GM19351 (cell line): ENCODE measurements around the gene RNU1-1.
"Not testable (repeated sequence)": the region's sequence is repeated elsewhere in the genome, so short reads cannot be mapped to it uniquely, and the experiment has no call there.

Experiments used
- ATAC-seq: cut with Tn5 transposase; IDR thresholded peaks from one replicate; pipeline ENCODE4 v1.9.1; 2021; ENCODE audit warnings: mild to moderate bottlenecking, moderate library complexity; ENCODE audit not compliant: unreplicated experiment

RNU1-1 gene

GRCh38 chr1:16498047-16498446 lies 16.0 kb downstream of the RNU1-1 start:
- ATAC-seq, result not testable (repeated sequence)

GRCh38 chr1:16497474-16497904 lies 16.6 kb downstream of the RNU1-1 start:
- not testable (repeated sequence) for ATAC-seq

GRCh38 chr1:16493731-16494130 lies 20.4 kb downstream of the RNU1-1 start:
- ATAC-seq, result not testable (repeated sequence)

GRCh38 chr1:16492937-16493336 lies 21.1 kb downstream of the RNU1-1 start:
- ATAC-seq, result not testable (repeated sequence)

GRCh38 chr1:16491056-16491675 lies 22.9 kb downstream of the RNU1-1 start:
- ATAC-seq, result no peak

GRCh38 chr1:16489195-16489880 lies 24.7 kb downstream of the RNU1-1 start:
- not testable (repeated sequence) for ATAC-seq

- not testable (repeated sequence) for ATAC-seq
These were observed 27.1 kb downstream of the RNU1-1 start for GRCh38 chr1:16487011-16487410.

GRCh38 chr1:16486316-16486715 lies 27.8 kb downstream of the RNU1-1 start:
- not testable (repeated sequence) for ATAC-seq

- no peak for ATAC-seq
These were observed 29.2 kb downstream of the RNU1-1 start for GRCh38 chr1:16484931-16485330.

- ATAC-seq, result no peak
These were observed 29.6 kb downstream of the RNU1-1 start for GRCh38 chr1:16484501-16484835.

- ATAC-seq, result not testable (repeated sequence)
These were observed 30.2 kb downstream of the RNU1-1 start for GRCh38 chr1:16483639-16484500.

GRCh38 chr1:16483146-16483545 lies 30.9 kb downstream of the RNU1-1 start:
- ATAC-seq, result not testable (repeated sequence)

GRCh38 chr1:16478091-16478490 lies 36.0 kb downstream of the RNU1-1 start:
- no peak for ATAC-seq

- not testable (repeated sequence) for ATAC-seq
These were observed 38.0 kb downstream of the RNU1-1 start for GRCh38 chr1:16475771-16476770.

- ATAC-seq, result not testable (repeated sequence)
These were observed 39.2 kb downstream of the RNU1-1 start for GRCh38 chr1:16474891-16475290.

- no peak for ATAC-seq
These were observed 39.8 kb downstream of the RNU1-1 start for GRCh38 chr1:16474166-16474800.

- ATAC-seq, result no peak
These were observed 45.5 kb downstream of the RNU1-1 start for GRCh38 chr1:16468558-16468957.

GRCh38 chr1:16464917-16465625 lies 49.0 kb downstream of the RNU1-1 start:
- no peak for ATAC-seq
